Nephron (organoid): ENCODE measurements around the gene FNIP2.
"Not testable (repeated sequence)": the region's sequence is repeated elsewhere in the genome, so short reads cannot be mapped to it uniquely, and the experiment has no call there.

Source experiments
- H3K27ac Mint-ChIP-seq, 3 experiments: 2 replicates each; pipeline ENCODE4 v1.8.0; 2020; ENCODE audit warnings: mixed read lengths in 3 of 3, mild to moderate bottlenecking in 2 of 3, moderate library complexity in 1 of 3
- H3K27me3 Mint-ChIP-seq: 2 replicates; pipeline ENCODE4 v1.8.0; 2021; ENCODE audit warnings: low read depth, mild to moderate bottlenecking, moderate library complexity, mixed read lengths
- H3K36me3 Mint-ChIP-seq: 2 replicates; pipeline ENCODE4 v1.8.0; 2020; ENCODE audit warnings: low read depth, mixed read lengths
- H3K4me1 Mint-ChIP-seq: 2 replicates; pipeline ENCODE4 v1.8.0; 2020; ENCODE audit warnings: mixed read lengths
- H3K4me3 Mint-ChIP-seq, 3 experiments: 2 replicates each; pipeline ENCODE4 v1.8.0; 2020; ENCODE audit warnings: mild to moderate bottlenecking in 3 of 3, mixed read lengths in 3 of 3, moderate library complexity in 2 of 3
- H3K9me3 Mint-ChIP-seq: 2 replicates; pipeline ENCODE4 v1.8.0; 2020; ENCODE audit warnings: mixed read lengths
- TF ChIP-seq, protein P1 (sequence below), 3 experiments: fragments of 200-600 bp; sonication (generic); IDR thresholded peaks; one replicate each; pipeline ENCODE4 v1.5.0; 2021; ENCODE audit warnings: antibody characterized with exemption in 3 of 3; ENCODE audit not compliant: unreplicated experiment in 3 of 3

Gene FNIP2

DNA sequence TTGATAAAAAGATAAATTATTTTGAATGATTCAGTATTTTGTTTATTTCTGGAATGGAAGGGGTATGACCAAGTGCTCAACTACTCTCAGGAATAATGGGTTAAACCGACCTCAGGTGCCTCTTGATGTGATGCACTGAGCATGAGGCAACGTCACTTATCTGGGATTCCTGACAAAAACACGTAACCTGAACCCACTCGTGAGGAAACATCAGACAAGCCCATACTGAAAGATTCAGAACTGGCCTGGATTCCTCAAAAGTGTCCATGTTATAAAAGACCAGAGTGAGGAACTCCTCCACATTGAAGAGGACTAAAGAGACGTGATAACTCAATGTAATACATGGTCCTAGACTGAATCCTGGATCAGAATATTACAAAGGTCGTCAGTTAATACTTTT, 144.0 kb downstream of the FNIP2 start:
- TF ChIP-seq, protein P1, sequence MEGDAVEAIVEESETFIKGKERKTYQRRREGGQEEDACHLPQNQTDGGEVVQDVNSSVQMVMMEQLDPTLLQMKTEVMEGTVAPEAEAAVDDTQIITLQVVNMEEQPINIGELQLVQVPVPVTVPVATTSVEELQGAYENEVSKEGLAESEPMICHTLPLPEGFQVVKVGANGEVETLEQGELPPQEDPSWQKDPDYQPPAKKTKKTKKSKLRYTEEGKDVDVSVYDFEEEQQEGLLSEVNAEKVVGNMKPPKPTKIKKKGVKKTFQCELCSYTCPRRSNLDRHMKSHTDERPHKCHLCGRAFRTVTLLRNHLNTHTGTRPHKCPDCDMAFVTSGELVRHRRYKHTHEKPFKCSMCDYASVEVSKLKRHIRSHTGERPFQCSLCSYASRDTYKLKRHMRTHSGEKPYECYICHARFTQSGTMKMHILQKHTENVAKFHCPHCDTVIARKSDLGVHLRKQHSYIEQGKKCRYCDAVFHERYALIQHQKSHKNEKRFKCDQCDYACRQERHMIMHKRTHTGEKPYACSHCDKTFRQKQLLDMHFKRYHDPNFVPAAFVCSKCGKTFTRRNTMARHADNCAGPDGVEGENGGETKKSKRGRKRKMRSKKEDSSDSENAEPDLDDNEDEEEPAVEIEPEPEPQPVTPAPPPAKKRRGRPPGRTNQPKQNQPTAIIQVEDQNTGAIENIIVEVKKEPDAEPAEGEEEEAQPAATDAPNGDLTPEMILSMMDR (IDR thresholded peaks at IDR 0.05; ENCODE audit: unreplicated experiment in 3 of 3) = no peak
- Mint-ChIP-seq H3K27ac (peak overlapping the region in 2 of 3 experiments; percentile 44 to 61), H3K4me1 (peaks cover 23% of the 10 kb centered on the region), H3K4me3 (no peak overlapping the region), H3K9me3 (no peaks in the 10 kb centered on the region), H3K27me3 (no peaks in the 10 kb centered on the region), H3K36me3 (no peaks in the 10 kb centered on the region)

DNA sequence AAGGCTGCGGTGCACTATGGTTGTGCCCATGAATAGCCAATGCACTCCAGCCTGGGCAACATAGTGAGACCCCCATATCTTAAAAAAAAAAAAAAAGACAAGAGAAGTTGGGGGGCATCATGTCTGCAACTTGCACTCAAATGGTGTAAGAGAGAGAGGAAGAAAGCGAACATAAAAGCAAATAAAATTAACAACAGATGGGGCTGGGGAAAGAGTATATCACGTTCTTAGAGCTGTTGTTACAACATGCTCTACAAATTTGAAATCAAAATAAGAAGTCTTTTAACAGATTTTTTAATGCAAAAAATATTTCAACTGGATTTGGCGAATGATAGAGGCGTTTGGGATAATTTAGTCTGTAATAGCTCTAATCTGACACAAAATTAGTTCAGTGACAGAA, 144.9 kb downstream of the FNIP2 start:
- Mint-ChIP-seq H3K4me3 (no peak overlapping the region), H3K27me3 (no peaks in the 10 kb centered on the region), H3K27ac (peak overlapping the region in 2 of 3 experiments; percentile 56 to 60), H3K36me3 (no peaks in the 10 kb centered on the region), H3K4me1 (peaks cover 23% of the 10 kb centered on the region), H3K9me3 (no peaks in the 10 kb centered on the region)
- TF ChIP-seq, protein P1 (IDR thresholded peaks at IDR 0.05; ENCODE audit: unreplicated experiment in 3 of 3) = no peak

DNA sequence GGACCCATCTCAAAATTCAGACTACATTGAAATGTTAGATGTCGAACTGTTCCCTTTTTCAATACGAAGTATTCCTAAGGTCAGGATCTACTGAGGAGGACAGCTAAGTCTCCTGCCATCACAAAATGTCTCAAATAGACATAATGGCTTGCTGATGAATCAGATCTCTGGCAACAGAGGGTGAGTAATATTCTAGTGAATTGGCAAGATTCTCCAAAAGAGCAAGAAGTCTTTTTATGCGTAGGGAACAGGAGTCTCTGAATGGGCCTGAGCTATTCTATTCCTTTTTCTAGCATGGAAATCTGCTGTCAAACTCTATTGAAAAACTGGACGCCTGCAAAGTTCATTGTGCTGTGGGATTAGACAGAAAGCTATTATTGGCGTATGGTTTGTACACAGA, 145.4 kb downstream of the FNIP2 start:
- no peaks in the 10 kb centered on the region for H3K9me3 Mint-ChIP-seq
- peaks cover 23% of the 10 kb centered on the region for H3K4me1 Mint-ChIP-seq
- H3K27ac Mint-ChIP-seq = peak overlapping the region in 2 of 3 experiments; percentile 56 to 60
- TF ChIP-seq, protein P1 (IDR thresholded peaks at IDR 0.05; ENCODE audit: unreplicated experiment in 3 of 3) = no peak
- no peaks in the 10 kb centered on the region for H3K36me3 Mint-ChIP-seq
- no peak overlapping the region for H3K4me3 Mint-ChIP-seq
- H3K27me3 Mint-ChIP-seq = no peaks in the 10 kb centered on the region

GRCh38 chr4:158915683-158916241, 146.9 kb downstream of the FNIP2 start:
- no peak overlapping the region for H3K4me3 Mint-ChIP-seq
- H3K27me3 Mint-ChIP-seq = no peaks in the 10 kb centered on the region
- no peaks in the 10 kb centered on the region for H3K36me3 Mint-ChIP-seq
- peaks cover 23% of the 10 kb centered on the region for H3K4me1 Mint-ChIP-seq
- TF ChIP-seq, protein P1 (IDR thresholded peaks at IDR 0.05; ENCODE audit: unreplicated experiment in 3 of 3) = no peak
- H3K9me3 Mint-ChIP-seq = peaks cover 8% of the 10 kb centered on the region
- H3K27ac Mint-ChIP-seq = no peak overlapping the region

DNA sequence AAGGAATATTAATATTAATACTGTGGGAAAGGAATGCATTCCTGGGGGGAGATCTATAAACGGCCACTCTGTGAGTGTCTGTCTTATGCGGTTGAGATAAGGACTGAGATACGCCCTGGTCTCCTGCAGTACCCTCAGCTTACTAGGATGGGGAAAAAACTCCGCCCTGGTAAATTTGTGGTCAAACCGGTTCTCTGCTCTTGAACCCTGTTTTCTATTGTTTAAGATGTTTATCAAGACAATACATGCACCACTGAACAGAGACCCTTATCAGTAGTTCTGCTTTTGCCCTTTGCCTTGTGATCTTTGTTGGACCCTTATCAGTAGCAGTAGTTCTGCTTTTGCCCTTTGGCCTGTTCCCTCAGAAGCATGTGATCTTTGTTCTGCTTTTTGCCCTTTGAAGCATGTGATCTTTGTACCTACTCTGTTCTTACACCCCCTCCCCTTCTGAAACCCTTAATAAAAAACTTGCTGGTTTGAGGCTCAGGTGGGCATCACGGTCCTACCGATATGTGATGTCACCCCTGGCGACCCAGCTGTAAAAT, 151.7 kb downstream of the FNIP2 start:
- not testable (repeated sequence) for H3K27ac Mint-ChIP-seq, H3K4me1 Mint-ChIP-seq, H3K27me3 Mint-ChIP-seq, H3K36me3 Mint-ChIP-seq, H3K4me3 Mint-ChIP-seq
- peaks cover 17% of the 10 kb centered on the region for H3K9me3 Mint-ChIP-seq

DNA sequence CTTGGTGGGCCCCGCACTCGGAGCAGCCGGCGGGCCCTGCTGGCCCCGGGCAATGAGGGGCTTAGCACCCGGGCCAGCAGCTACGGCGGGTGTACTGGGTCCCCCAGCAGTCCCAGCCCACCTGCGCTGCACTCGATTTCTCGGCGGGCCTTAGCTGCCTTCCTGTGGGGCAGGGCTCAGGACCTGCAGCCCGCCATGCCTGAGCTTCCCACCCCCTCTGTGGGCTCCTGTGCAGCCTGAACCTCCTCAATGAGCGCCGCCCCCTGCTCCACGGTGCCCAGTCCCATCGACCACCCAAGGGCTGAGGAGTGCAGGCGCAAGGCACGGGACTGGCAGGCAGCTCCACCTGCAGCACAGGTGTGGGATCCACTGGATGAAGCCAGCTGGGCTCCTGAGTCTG, 158.9 kb downstream of the FNIP2 start:
- not testable (repeated sequence) for H3K27me3 Mint-ChIP-seq, H3K36me3 Mint-ChIP-seq, H3K4me3 Mint-ChIP-seq, H3K27ac Mint-ChIP-seq, H3K4me1 Mint-ChIP-seq, H3K9me3 Mint-ChIP-seq

DNA sequence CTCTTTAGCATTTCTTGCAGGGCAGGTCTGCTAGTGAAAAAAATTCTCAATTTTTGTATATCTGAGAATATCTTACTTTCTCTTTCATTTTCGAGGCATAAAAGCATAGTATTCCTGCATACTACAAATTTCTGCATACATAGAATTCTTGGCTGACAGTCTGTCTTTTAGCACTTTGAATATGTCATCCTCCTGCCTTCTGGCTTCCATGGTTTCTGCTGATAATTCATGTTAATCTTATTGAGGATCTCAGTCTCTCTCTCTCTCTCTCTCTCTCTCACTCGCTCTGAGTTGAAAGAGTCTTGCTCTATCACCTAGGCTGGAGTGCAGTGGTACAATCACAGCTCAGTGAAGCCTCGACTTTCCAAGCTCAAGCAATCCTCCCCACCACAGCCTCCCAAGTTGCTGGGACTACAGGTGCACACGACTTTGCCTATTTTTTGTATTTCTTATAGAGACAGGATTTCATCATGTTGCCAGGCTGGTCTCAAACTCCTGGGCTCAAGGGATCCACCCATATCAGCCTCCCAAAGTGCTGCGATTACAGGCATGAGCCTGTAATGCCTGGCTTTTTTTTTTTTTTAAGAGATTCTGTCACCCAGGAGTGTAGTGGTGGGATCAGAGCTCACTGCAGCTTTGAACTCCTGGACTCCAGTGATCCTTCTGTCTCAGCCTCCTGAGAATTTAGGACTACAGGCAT, 161.3 kb downstream of the FNIP2 start:
- H3K27ac Mint-ChIP-seq = no peak overlapping the region
- no peaks in the 10 kb centered on the region for H3K4me1 Mint-ChIP-seq
- TF ChIP-seq, protein P1 (IDR thresholded peaks at IDR 0.05; ENCODE audit: unreplicated experiment in 3 of 3) = no peak
- peaks cover 10% of the 10 kb centered on the region for H3K9me3 Mint-ChIP-seq
- no peak overlapping the region for H3K4me3 Mint-ChIP-seq
- H3K27me3 Mint-ChIP-seq = no peaks in the 10 kb centered on the region
- no peaks in the 10 kb centered on the region for H3K36me3 Mint-ChIP-seq
